Activated T-helper 17 cell treated with anti-CD3 and anti-CD28 coated beads, Interleukin-2, amount 50 U/mL, for 72 hours (primary cell): ENCODE results near the gene SNX2. TPM values are rescaled to one million over a fixed set of nuclear protein-coding genes. Genes with fewer than 3 reads are reported as not detected.

Source experiments
- ATAC-seq: fragments of 150-1000 bp; cut with Tn5 transposase; replicated peaks from 2 replicates; pipeline ENCODE4 v1.10.0; 2021; ENCODE audit warnings: mild to moderate bottlenecking, moderate library complexity
- H3K27ac Mint-ChIP-seq: one replicate; pipeline ENCODE4 v1.8.0; 2022; ENCODE audit warnings: mixed read lengths
- H3K27me3 Mint-ChIP-seq: one replicate; pipeline ENCODE4 v1.8.0; 2022; ENCODE audit warnings: mixed read lengths
- H3K36me3 Mint-ChIP-seq: one replicate; pipeline ENCODE4 v1.8.0; 2022; ENCODE audit warnings: low read depth, mild to moderate bottlenecking, mixed read lengths
- H3K4me1 Mint-ChIP-seq: one replicate; pipeline ENCODE4 v1.8.0; 2022; ENCODE audit warnings: mixed read lengths
- H3K4me3 Mint-ChIP-seq: one replicate; pipeline ENCODE4 v1.8.0; 2022; ENCODE audit warnings: mild to moderate bottlenecking, mixed read lengths
- H3K9me3 Mint-ChIP-seq: one replicate; pipeline ENCODE4 v1.8.0; 2022; ENCODE audit warnings: mixed read lengths
- total RNA-seq, 2 donors: library from RNA; stranded (reverse); gene quantifications; one replicate each; pipeline ENCODE4 v1.2.3, GENCODE V29; 2022

SNX2 gene, protein sequence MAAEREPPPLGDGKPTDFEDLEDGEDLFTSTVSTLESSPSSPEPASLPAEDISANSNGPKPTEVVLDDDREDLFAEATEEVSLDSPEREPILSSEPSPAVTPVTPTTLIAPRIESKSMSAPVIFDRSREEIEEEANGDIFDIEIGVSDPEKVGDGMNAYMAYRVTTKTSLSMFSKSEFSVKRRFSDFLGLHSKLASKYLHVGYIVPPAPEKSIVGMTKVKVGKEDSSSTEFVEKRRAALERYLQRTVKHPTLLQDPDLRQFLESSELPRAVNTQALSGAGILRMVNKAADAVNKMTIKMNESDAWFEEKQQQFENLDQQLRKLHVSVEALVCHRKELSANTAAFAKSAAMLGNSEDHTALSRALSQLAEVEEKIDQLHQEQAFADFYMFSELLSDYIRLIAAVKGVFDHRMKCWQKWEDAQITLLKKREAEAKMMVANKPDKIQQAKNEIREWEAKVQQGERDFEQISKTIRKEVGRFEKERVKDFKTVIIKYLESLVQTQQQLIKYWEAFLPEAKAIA
- total RNA-seq = 10 to 100 TPM; 38.3 to 47.5 TPM

DNA sequence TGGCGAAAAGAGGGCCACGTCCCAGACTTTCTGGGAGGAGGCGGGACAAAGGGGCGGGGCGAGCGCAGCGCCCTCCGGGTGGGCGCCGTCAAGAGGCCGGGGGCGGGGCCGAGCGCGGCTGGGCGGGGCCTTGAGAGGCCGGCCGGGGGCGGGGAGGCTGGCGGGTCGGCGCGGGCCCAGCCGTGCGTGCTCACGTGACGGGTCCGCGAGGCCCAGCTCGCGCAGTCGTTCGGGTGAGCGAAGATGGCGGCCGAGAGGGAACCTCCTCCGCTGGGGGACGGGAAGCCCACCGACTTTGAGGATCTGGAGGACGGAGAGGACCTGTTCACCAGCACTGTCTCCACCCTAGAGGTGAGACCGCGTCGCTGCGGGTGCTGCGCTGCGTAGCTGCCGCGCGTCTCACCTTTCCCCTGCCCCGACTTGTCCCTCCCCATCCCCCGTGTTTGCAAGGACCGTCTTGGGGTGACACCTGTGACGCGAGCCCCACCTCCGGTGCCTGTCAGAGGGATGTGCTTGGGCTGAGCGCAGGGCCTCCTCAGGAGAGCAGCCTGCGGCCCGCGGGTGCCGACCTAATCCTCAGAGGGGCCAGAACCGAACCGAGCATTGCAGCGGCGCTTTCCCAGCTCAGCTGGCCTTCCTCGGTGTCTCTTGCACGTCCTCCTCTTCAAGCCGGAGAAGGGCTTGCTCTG is at the start of gene SNX2:
Gene SNX2, plus strand, starts transcription at position 220 of the 689 bp plus-strand sequence. Its CDS starts 24 bp downstream, at position 244.
- peak; percentile 93 for ATAC-seq
- no peaks in the 10 kb centered on the region for H3K27me3 Mint-ChIP-seq
- H3K9me3 Mint-ChIP-seq = no peaks in the 10 kb centered on the region
- H3K4me3 Mint-ChIP-seq = peak within 1 kb of the TSS; percentile 99
- peaks cover 24% of the 10 kb centered on the region for H3K4me1 Mint-ChIP-seq
- H3K27ac Mint-ChIP-seq = peak within 1 kb of the TSS; percentile 96
- peaks cover 2% of the 10 kb centered on the region for H3K36me3 Mint-ChIP-seq

GRCh38 chr5:122727112-122727541 is 47.8 kb upstream of the SNX2 start:
- peaks cover 19% of the 10 kb centered on the region for H3K27me3 Mint-ChIP-seq
- H3K27ac Mint-ChIP-seq = no peak overlapping the region
- H3K9me3 Mint-ChIP-seq = no peaks in the 10 kb centered on the region
- ATAC-seq = peak; percentile 8
- H3K36me3 Mint-ChIP-seq = no peaks in the 10 kb centered on the region
- H3K4me1 Mint-ChIP-seq = no peaks in the 10 kb centered on the region
- H3K4me3 Mint-ChIP-seq = no peak overlapping the region

GRCh38 chr5:122730037-122730436 is 44.8 kb upstream of the SNX2 start:
- Mint-ChIP-seq H3K9me3 (no peaks in the 10 kb centered on the region), H3K36me3 (no peaks in the 10 kb centered on the region), H3K4me1 (no peaks in the 10 kb centered on the region), H3K27ac (no peak overlapping the region), H3K4me3 (no peak overlapping the region), H3K27me3 (peaks cover 21% of the 10 kb centered on the region)
- no peak for ATAC-seq

GRCh38 chr5:122730456-122730855 is 44.4 kb upstream of the SNX2 start:
- Mint-ChIP-seq H3K4me3 (no peak overlapping the region), H3K27me3 (peaks cover 21% of the 10 kb centered on the region), H3K27ac (no peak overlapping the region), H3K9me3 (no peaks in the 10 kb centered on the region), H3K4me1 (no peaks in the 10 kb centered on the region), H3K36me3 (no peaks in the 10 kb centered on the region)
- ATAC-seq = no peak

DNA sequence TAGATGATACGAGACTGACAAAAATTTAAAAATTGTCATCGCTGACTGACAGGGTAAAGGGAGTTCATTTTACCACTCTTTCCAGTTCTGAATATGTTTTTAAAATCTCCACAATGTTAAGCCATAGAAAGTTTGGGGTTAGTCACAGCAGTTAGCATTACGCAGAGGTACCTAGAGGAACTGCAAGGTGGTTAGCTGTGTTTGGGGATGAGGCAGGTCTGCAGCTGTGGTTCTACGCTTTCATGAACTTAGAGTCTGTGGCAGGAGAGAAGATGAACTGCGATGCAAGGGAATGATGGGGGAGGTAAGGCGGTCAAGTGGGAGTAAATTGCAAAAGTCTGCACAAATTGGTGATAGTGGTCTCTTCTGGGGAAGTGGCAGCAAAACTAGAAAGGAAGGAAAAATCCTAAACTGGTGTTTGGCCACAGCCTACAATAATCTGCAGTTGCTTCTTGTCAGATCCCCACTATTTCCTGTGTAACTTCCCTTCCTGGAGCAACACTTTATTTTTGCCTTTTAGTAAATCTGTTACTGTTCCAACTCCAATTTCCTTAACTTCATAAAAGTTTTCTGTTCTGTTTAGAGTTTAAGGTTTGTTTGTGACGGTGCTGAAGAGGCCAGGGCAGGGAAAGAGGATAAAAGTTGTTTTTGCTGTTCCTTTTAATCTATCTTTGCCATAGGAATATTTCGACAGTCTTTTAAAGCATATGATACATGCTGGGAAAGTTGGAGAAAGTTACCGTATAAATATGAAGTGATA is 38.6 kb upstream of the SNX2 start:
- peaks cover 18% of the 10 kb centered on the region for H3K27me3 Mint-ChIP-seq
- no peak for ATAC-seq
- H3K36me3 Mint-ChIP-seq = no peaks in the 10 kb centered on the region
- H3K9me3 Mint-ChIP-seq = no peaks in the 10 kb centered on the region
- H3K4me3 Mint-ChIP-seq = no peak overlapping the region
- H3K4me1 Mint-ChIP-seq = no peaks in the 10 kb centered on the region
- H3K27ac Mint-ChIP-seq = no peak overlapping the region

DNA sequence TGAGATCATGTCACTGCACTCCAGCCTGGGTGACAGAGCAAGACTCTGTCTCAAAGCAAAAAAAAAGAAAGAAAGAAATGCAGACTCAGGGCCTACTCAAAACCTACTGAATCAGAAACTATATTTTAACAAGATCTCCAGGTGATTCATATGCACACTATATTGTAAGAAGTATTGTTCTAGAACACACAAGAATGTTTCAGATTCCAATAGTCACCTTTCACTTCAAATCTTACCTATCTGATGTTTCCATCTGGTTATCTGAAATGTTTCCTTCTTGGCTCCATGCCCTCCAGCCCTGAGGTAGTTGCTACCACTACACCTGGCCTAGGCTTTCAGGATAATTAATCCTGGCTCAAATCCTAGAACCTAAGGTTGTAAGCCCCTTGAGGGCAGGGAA is 36.8 kb upstream of the SNX2 start:
- no peaks in the 10 kb centered on the region for H3K9me3 Mint-ChIP-seq
- no peak overlapping the region for H3K27ac Mint-ChIP-seq
- H3K27me3 Mint-ChIP-seq = peaks cover 18% of the 10 kb centered on the region
- no peaks in the 10 kb centered on the region for H3K36me3 Mint-ChIP-seq
- H3K4me1 Mint-ChIP-seq = no peaks in the 10 kb centered on the region
- H3K4me3 Mint-ChIP-seq = no peak overlapping the region
- ATAC-seq = peak; percentile 45

DNA sequence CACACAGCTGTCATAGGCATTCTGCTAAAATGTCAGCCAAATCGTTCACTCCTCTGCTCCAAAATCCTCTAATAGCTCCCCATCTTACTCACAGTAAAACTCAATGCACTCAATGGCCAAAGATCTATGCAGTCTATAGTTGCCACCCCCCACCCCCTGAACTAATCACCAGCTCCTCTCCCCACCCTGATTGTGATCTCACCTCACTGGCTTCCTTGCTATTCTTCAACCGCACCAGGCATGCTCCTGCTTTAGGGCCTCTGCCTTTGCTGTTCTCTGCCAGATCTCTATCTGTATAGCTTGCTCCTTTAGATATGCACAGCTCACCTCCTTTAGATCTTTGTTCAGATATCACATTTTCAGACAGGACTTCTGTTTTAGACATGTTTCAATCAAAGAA is 33.2 kb upstream of the SNX2 start:
- Mint-ChIP-seq H3K9me3 (no peaks in the 10 kb centered on the region), H3K36me3 (no peaks in the 10 kb centered on the region), H3K4me1 (no peaks in the 10 kb centered on the region), H3K4me3 (no peak overlapping the region), H3K27me3 (peaks cover 6% of the 10 kb centered on the region), H3K27ac (no peak overlapping the region)
- no peak for ATAC-seq

DNA sequence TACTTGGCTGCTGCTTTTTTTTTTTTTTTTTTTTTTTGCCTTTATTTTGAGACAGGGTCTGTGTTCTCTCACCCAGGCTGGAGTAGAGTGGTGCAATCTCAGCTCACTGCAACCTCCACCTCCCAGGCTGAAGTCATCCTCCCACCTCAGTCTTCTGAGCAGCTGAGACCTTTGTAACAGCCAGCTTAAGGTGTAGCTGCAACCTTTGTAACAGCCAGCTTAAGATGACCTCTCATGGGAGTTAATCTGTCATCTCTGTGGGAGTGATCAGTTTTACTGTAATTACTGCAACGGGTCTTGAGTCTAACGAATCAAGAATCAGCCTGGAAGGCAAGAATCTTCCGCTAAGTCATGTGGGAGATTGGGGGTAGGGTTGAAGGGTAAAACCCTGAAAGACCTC is 31.6 kb upstream of the SNX2 start:
- no peaks in the 10 kb centered on the region for H3K36me3 Mint-ChIP-seq
- no peak overlapping the region for H3K4me3 Mint-ChIP-seq
- H3K27me3 Mint-ChIP-seq = peaks cover 6% of the 10 kb centered on the region
- no peaks in the 10 kb centered on the region for H3K9me3 Mint-ChIP-seq
- H3K4me1 Mint-ChIP-seq = no peaks in the 10 kb centered on the region
- H3K27ac Mint-ChIP-seq = no peak overlapping the region
- ATAC-seq = no peak

GRCh38 chr5:122745597-122745996 is 29.3 kb upstream of the SNX2 start:
- Mint-ChIP-seq H3K4me1 (no peaks in the 10 kb centered on the region), H3K27ac (no peak overlapping the region), H3K4me3 (no peak overlapping the region), H3K9me3 (no peaks in the 10 kb centered on the region), H3K36me3 (no peaks in the 10 kb centered on the region), H3K27me3 (no peaks in the 10 kb centered on the region)
- no peak for ATAC-seq

- no peak for ATAC-seq
- no peaks in the 10 kb centered on the region for H3K9me3 Mint-ChIP-seq
- H3K4me3 Mint-ChIP-seq = no peak overlapping the region
- H3K27me3 Mint-ChIP-seq = peaks cover 9% of the 10 kb centered on the region
- no peaks in the 10 kb centered on the region for H3K4me1 Mint-ChIP-seq
- no peak overlapping the region for H3K27ac Mint-ChIP-seq
- H3K36me3 Mint-ChIP-seq = no peaks in the 10 kb centered on the region
Measured at GRCh38 chr5:122749886-122750285, 25.0 kb upstream of the SNX2 start.

DNA sequence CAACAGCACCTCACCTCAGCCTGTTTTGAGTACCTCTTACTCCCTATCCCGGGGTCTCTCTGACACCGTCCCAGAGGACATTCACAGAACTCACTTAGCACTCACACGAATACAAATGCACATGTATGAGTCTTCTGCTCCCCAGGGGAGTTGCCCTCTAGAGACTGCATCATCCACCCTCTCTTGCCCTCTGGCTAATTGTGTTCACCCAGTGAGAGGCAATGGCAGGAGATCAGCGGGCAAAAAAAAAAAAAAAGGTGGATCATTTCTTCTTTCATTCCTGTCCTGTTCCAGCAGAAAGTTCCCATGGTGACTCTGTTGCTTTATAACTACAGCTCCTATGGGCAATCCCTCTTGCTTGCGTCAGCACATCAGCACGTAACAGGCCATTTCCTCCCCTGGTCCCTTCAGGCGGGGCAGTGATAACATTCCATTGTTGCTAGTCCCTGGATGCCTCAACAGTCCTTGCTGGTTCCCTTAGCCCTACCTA is 23.5 kb upstream of the SNX2 start:
- no peak for ATAC-seq
- no peak overlapping the region for H3K27ac Mint-ChIP-seq
- no peak overlapping the region for H3K4me3 Mint-ChIP-seq
- no peaks in the 10 kb centered on the region for H3K9me3 Mint-ChIP-seq
- peaks cover 9% of the 10 kb centered on the region for H3K27me3 Mint-ChIP-seq
- no peaks in the 10 kb centered on the region for H3K4me1 Mint-ChIP-seq
- no peaks in the 10 kb centered on the region for H3K36me3 Mint-ChIP-seq

GRCh38 chr5:122753500-122753899 is 21.4 kb upstream of the SNX2 start:
- no peak for ATAC-seq
- peaks cover 9% of the 10 kb centered on the region for H3K27me3 Mint-ChIP-seq
- no peak overlapping the region for H3K4me3 Mint-ChIP-seq
- H3K27ac Mint-ChIP-seq = no peak overlapping the region
- no peaks in the 10 kb centered on the region for H3K4me1 Mint-ChIP-seq
- H3K9me3 Mint-ChIP-seq = no peaks in the 10 kb centered on the region
- H3K36me3 Mint-ChIP-seq = no peaks in the 10 kb centered on the region

GRCh38 chr5:122755783-122756182 is 19.1 kb upstream of the SNX2 start:
- no peaks in the 10 kb centered on the region for H3K4me1 Mint-ChIP-seq
- H3K27ac Mint-ChIP-seq = no peak overlapping the region
- no peaks in the 10 kb centered on the region for H3K9me3 Mint-ChIP-seq
- ATAC-seq = no peak
- H3K4me3 Mint-ChIP-seq = no peak overlapping the region
- no peaks in the 10 kb centered on the region for H3K36me3 Mint-ChIP-seq
- H3K27me3 Mint-ChIP-seq = peaks cover 9% of the 10 kb centered on the region

DNA sequence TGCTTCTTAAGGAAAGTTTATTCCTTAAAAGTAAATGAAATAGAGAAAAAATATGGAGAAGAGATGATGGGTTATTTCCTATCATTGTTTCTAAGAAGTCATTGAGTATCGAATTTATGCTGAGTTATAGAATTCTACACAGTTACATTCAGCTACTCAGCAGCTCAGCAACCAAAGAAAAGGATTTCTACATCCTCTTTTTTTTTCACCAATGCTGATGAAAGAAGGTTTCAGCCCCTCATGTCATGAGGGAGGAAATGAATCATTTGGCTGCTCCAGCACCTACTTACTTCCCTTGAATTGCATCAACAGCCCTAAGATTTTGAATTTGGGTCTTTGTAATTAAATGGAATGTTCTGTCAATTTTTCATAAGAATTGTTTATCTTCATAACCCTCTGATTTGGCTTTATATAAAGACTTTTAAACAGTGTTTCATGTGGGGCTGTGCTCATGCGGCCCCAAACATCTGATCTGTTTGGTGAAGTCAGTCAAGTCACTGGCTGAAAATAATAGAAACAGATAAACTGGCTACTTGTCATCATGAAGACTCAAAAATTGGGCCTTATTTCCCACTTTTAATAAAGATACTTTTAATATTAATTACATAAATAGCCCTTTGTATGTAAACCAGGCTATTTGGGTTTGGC is 18.5 kb upstream of the SNX2 start:
- no peaks in the 10 kb centered on the region for H3K9me3 Mint-ChIP-seq
- no peaks in the 10 kb centered on the region for H3K36me3 Mint-ChIP-seq
- H3K4me1 Mint-ChIP-seq = no peaks in the 10 kb centered on the region
- peaks cover 9% of the 10 kb centered on the region for H3K27me3 Mint-ChIP-seq
- H3K27ac Mint-ChIP-seq = no peak overlapping the region
- H3K4me3 Mint-ChIP-seq = no peak overlapping the region
- ATAC-seq = peak; percentile 59
